ENCODE data around the gene THEMIS. TPM values are rescaled to one million over a fixed set of nuclear protein-coding genes. Genes with fewer than 3 reads are reported as not detected.
A peak's percentile ranks its signal among the peaks of the same experiment; 100 is the strongest.

The THEMIS gene
- total and polyA plus RNA-seq, 8 donors: 0.05 to 0.70 (median 0.28) TPM; not detected in 1

GRCh38 chr6:127880429-127880828 lies 20.4 kb downstream of the THEMIS start:
- H3K36me3 ChIP-seq: no peaks in the 10 kb centered on the region
- H3K4me1 ChIP-seq: no peaks in the 10 kb centered on the region
- no peak overlapping the region for H3K4me3 ChIP-seq
- H3K27ac ChIP-seq: no peak overlapping the region
- intact Hi-C loops (cut with DNase I): no loop called here
- no peaks in the 10 kb centered on the region for H3K9me3 ChIP-seq
- FAIRE-seq: no peak
- no peaks in the 10 kb centered on the region for H3K27me3 ChIP-seq
- ATAC-seq: no peak
- DNase-seq: no peak
- TF ChIP-seq CTCF (IDR thresholded peaks at IDR 0.05): no peak

- no peak for FAIRE-seq
- Histone ChIP-seq H3K4me3 (no peak overlapping the region), H3K9me3 (no peaks in the 10 kb centered on the region), H3K27me3 (no peaks in the 10 kb centered on the region), H3K36me3 (no peaks in the 10 kb centered on the region), H3K4me1 (no peaks in the 10 kb centered on the region), H3K27ac (no peak overlapping the region)
- no peak for TF ChIP-seq CTCF (IDR thresholded peaks at IDR 0.05)
- ATAC-seq: no peak
- peak in 2 of 6 donors; percentile 8 to 20 for DNase-seq
- intact Hi-C loops (cut with DNase I): no loop called here
- 24 to 28% methylated on average over 12 of the region's 12 CpGs for WGBS, 2 donors
Measured at GRCh38 chr6:127879685-127880084, 21.2 kb downstream of the THEMIS start.

GRCh38 chr6:127878115-127878514 lies 22.7 kb downstream of the THEMIS start:
- no peaks in the 10 kb centered on the region for H3K36me3 ChIP-seq
- no peak for ATAC-seq
- FAIRE-seq: no peak
- intact Hi-C loops (cut with DNase I): no loop called here
- no peaks in the 10 kb centered on the region for H3K4me1 ChIP-seq
- no peak overlapping the region for H3K27ac ChIP-seq
- DNase-seq: no peak
- 66 to 72% methylated on average over 2 of the region's 2 CpGs for WGBS, 2 donors
- no peaks in the 10 kb centered on the region for H3K9me3 ChIP-seq
- H3K4me3 ChIP-seq: no peak overlapping the region
- no peak for TF ChIP-seq CTCF (IDR thresholded peaks at IDR 0.05)
- no peaks in the 10 kb centered on the region for H3K27me3 ChIP-seq

GRCh38 chr6:127877231-127877630 lies 23.6 kb downstream of the THEMIS start:
- no peak for TF ChIP-seq CTCF (IDR thresholded peaks at IDR 0.05)
- Histone ChIP-seq H3K4me1 (no peaks in the 10 kb centered on the region), H3K36me3 (no peaks in the 10 kb centered on the region), H3K27me3 (no peaks in the 10 kb centered on the region), H3K4me3 (no peak overlapping the region), H3K27ac (no peak overlapping the region), H3K9me3 (no peaks in the 10 kb centered on the region)
- no peak for DNase-seq
- no peak for ATAC-seq
- intact Hi-C loops (cut with DNase I): no loop called here
- WGBS, 2 donors: 58 to 60% methylated on average over 3 of the region's 3 CpGs
- no peak for FAIRE-seq

GRCh38 chr6:127869772-127870404 lies 31.0 kb downstream of the THEMIS start:
- ATAC-seq: no peak
- Histone ChIP-seq H3K27ac (no peak overlapping the region), H3K4me1 (no peaks in the 10 kb centered on the region), H3K27me3 (no peaks in the 10 kb centered on the region), H3K36me3 (no peaks in the 10 kb centered on the region), H3K9me3 (no peaks in the 10 kb centered on the region), H3K4me3 (no peak overlapping the region)
- intact Hi-C loops (cut with DNase I): no loop called here
- FAIRE-seq: no peak
- no peak for DNase-seq
- WGBS, 2 donors: 82 to 89% methylated on average over 4 of the region's 4 CpGs
- no peak for TF ChIP-seq CTCF (IDR thresholded peaks at IDR 0.05)

Measured in pancreas (tissue), 10 donors.